HG03025 (cell line): Measurements from ENCODE around the gene ATOH1.

Experiments used
- ATAC-seq: cut with Tn5 transposase; IDR thresholded peaks from one replicate; pipeline ENCODE4 v1.9.1; 2021; ENCODE audit warnings: mild to moderate bottlenecking, moderate library complexity; ENCODE audit not compliant: unreplicated experiment, low FRiP score

The ATOH1 gene, protein sequence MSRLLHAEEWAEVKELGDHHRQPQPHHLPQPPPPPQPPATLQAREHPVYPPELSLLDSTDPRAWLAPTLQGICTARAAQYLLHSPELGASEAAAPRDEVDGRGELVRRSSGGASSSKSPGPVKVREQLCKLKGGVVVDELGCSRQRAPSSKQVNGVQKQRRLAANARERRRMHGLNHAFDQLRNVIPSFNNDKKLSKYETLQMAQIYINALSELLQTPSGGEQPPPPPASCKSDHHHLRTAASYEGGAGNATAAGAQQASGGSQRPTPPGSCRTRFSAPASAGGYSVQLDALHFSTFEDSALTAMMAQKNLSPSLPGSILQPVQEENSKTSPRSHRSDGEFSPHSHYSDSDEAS

DNA sequence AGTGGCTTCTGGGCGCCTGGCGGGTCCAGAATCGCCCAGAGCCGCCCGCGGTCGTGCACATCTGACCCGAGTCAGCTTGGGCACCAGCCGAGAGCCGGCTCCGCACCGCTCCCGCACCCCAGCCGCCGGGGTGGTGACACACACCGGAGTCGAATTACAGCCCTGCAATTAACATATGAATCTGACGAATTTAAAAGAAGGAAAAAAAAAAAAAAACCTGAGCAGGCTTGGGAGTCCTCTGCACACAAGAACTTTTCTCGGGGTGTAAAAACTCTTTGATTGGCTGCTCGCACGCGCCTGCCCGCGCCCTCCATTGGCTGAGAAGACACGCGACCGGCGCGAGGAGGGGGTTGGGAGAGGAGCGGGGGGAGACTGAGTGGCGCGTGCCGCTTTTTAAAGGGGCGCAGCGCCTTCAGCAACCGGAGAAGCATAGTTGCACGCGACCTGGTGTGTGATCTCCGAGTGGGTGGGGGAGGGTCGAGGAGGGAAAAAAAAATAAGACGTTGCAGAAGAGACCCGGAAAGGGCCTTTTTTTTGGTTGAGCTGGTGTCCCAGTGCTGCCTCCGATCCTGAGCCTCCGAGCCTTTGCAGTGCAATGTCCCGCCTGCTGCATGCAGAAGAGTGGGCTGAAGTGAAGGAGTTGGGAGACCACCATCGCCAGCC lies at the start of gene ATOH1:
TSS of gene ATOH1 (plus strand) at position 422 of the 663 bp plus-strand sequence. CDS start at position 596, 174 bp downstream.
- no peak for ATAC-seq

DNA sequence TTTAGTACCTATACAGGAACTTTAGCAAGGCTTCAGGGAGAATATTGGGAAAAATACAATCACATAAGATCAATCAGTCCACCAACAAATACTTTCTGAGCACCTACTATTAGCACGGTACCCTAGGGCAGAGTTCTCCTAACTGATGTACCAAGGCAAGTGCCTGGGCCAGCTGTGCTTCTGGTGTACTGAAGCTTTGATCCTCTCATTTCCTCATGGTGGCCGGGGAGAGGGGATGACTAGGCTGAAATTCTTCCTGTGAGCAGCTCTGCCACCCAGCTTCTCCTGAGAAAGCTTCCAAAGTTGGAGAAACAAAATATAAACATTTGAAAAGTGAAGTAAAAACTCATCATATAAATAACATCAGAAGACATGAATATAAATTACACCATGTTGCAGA lies 49.3 kb upstream of the ATOH1 start:
- ATAC-seq = no peak

DNA sequence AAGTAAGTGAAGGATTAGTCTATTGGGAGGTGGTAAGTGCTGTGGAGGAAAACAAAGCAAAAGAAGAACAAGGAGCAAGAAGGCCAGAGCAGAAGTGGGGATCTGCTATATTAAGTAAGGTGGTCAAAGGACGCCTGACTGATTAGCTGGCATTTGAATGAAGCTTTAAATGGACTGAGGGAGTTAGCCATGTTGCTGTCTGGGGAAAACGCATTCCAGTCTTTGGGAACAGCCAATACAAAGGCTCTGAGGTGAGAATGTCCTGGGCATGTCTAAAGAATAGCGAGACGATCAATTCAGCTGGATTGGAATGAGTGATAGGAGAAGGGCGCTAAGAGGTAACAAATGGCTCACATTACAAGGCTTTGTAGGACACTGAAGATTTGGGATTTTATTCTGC lies 48.5 kb upstream of the ATOH1 start:
- ATAC-seq = no peak

DNA sequence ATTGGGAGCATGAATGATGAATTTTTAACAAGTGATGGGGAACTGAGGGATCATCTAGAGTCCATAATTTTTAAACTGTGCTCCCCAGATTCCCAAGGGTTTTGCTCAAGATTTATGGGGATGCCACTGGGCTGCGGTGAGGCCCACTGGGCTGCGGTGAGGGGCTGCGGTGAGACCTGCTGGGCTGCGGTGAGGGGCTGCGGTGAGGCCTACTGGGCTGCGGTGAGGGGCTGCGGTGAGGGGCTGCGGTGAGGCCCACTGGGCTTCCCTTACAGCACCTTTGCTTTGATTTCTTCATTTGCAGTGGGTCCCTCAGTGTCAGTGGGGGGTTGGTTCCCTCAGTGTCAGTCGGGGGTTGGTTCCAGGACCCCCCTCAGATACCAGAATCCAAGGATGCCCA lies 47.4 kb upstream of the ATOH1 start:
- ATAC-seq = no peak

DNA sequence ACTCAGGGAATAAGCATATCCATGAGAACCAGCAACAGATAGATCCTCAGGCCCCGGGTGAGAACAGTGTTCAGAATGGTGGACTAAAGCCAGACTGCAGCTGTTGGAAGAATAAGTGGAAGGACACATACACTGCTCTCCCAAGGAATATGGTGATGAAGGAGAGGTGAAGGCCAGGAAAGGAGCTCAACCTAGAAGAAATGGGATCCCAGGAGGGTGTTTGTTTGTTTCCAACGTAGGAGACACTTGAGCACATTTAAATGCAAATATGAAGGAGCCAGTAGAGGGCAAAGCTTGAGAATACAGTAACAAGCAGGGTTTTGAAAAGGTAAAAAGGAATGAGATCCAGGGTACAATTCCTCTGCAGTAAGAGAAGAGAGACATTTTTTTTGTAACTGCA lies 42.4 kb upstream of the ATOH1 start:
- no peak for ATAC-seq

DNA sequence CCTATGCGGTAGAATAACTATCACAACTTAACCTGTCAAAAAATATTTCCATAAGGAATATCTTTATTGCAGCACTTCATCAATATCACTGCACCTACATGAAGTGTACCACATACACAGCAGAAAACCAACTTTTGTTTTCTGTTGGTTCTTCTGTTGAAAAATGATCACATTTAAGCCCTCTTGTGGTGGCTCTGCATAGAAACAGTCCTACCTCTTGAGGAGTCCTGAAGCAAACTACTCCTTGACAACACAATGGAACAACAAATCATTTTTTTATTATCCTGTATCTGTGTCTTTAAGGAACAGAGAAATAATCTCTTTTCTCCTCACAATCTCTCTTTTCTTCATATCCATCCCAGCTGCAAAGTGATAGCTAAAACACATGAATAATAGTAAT lies 39.8 kb upstream of the ATOH1 start:
- ATAC-seq = no peak

DNA sequence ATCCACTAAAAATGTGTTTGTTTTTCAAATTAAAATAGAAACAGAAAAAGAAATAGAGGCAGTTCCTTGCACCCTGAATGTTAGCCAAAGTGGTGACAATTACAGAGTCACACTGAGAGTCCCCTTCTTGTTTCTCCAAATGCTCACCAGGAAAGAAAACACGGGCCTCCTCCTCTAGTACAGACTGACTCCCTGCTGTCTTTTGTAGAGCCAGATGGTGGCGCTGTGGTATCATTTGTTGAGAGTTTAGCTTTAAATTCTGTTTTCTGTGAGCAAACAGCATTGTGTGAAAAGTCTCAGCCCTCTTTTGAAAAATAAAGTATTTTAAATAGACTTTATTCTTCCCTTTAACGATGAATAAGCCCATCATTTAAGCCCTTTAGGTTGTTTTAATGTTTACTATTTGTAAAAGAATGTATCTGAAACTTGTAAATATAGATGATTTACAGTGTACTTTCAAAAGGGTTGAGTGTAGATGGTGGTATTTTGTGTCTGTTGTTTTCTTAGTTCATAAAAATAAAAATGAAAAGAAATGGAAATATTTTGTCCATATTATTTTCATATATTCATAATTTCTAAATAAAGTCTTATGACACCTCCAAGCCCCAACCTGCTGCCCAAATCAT lies 36.9 kb upstream of the ATOH1 start:
- peak; percentile 80 for ATAC-seq

DNA sequence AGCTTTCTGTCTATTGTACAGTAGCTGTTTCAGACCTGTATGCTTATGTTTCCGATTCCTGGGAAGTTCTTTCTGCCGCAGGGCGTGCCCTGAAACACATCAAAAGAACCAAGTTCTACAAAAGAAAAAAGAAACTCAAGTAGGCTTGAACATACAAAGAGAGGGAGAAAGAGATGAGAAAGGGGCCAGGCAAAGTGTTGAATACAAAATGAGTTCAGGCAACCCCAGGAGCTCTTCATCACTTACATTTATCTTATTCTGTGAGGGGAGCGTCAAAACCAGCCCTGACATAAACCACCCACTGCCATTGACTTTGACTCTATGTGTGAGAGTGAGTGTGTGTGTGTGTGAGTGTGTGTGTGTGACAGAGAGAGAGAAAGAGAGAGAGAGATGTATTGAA lies 26.5 kb upstream of the ATOH1 start:
- no peak for ATAC-seq

DNA sequence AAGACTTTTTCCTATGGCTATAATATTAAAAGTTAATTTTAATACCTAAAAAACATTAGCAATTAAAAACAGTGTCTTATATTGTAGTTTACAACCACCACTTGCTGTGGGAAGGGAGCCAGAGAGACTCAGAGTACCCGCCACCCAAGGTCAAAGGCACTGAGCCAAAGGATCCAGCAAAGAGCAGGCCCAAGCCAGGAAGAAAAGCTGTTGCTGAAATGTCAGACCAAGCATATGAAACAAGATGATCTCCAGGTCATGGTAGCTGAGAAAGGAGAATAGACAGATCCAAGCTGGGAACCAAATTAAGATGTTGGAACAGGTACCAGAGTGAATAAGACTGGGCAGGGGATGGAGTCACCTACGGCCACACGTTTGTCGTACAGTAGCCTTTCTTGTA lies 18.8 kb upstream of the ATOH1 start:
- no peak for ATAC-seq

DNA sequence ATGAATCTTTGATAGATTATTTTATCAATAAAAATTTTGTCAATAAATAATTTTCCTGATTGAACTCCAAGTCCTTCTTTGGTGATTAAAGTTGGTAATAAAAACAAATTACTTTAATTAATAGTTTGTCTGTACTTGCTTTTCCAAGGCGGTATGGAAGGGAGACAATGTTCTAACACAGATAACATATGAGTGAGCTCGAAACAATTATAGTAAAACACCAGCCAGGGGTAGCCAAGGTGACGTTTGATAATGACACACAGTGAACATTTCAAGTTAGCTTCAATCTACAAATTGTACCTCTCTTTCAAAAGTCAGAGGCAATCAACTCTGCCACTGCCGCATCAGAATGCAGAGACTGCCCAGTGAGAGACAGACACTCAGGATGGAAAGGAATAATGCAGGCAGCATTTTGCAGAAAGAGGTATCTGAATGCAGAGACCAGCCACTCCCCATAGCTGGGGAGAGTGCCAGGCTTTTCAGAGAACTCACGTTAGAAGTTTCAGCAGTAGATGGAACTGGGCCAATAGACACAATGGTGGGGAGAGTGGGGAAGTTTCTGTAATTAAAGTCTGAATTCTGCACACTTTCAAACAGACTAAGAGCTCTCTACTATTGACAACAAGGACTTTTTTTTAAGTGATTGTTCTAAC lies 18.1 kb upstream of the ATOH1 start:
- ATAC-seq = no peak

DNA sequence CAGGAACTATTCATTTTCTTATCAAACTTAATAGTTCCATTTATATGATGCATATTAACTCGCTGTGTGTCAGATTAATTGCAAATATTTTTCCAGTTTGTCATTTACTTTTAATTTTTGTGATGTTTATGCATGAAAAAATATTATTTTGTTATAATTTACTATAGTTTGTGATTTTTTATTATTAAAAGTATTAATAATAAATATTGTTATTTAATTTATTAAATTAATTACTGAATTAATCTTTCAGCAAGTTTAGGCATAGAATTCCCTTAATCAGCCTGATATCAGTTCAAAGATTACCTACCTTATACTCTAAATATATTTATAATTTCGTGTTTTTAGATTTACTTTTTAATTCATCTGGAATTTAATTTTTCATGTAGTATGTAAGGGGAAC lies 15.5 kb upstream of the ATOH1 start:
- no peak for ATAC-seq

DNA sequence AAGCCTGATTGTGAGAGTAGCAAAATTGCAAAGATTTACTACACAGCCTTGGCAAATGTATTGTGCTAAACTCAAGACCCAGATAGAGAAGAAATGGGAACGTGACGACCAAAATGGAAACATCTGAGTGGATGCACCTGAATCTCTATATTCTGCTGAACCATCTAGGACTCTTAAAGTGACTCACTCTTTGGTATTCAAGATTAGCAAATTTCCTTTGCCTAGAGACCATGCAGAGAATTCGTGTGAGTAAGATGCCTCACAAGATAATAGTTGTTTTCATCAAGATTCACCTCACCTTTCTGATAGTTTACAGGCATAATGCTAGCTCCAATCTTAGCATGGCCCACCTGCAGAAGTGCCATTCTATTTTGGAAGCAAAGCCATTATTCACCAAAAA lies 14.4 kb upstream of the ATOH1 start:
- ATAC-seq = no peak

DNA sequence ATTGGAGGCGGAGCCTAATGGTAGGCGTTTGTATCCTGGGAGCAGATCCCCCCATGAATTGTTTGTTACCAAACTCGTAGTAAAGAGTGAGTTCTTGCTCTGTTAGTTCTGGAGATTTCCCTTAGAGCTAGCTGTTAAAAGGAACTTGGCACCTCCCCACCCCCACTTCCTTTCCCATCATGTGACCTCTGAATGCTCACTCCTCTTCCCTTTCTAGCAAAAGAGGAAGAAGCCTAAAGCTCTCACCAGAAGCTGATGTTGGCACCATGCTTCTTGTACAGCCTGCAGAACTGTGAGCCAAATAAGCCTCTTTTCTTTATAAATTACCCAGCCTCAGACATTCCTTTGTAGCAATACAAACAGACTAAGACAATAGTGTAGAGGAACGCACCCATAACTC lies 13.8 kb upstream of the ATOH1 start:
- ATAC-seq = no peak

DNA sequence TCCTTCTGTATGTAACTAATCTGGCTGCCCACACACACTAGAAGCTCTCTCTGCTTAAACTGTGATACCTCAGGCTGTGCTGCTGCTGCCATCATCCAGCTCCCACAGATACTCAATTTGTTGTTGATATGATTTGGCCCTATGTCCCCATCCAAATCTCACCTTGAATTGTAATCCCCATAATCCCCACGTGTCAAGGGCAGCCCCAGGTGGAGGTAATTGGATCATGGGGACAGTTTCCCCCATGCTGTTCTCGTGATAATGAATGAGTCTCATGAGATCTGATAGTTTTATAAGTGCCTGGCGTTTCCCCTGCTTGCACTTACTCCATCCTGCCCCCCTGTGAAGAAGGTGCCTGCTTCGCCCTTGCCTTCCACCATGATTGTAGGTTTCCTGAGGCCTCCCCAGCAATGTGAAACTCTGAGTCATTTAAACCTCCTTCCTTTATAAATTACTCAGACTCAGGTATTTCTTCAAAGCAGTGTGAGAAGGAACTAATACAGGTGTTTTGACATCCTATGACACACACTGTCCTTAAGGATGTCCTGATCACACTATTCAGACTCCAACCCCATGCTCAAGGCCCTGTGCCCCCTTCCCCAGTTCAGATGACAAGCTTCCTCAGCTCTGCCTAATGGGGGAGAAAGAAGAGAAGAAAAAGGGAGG lies 2.9 kb upstream of the ATOH1 start:
- no peak for ATAC-seq

DNA sequence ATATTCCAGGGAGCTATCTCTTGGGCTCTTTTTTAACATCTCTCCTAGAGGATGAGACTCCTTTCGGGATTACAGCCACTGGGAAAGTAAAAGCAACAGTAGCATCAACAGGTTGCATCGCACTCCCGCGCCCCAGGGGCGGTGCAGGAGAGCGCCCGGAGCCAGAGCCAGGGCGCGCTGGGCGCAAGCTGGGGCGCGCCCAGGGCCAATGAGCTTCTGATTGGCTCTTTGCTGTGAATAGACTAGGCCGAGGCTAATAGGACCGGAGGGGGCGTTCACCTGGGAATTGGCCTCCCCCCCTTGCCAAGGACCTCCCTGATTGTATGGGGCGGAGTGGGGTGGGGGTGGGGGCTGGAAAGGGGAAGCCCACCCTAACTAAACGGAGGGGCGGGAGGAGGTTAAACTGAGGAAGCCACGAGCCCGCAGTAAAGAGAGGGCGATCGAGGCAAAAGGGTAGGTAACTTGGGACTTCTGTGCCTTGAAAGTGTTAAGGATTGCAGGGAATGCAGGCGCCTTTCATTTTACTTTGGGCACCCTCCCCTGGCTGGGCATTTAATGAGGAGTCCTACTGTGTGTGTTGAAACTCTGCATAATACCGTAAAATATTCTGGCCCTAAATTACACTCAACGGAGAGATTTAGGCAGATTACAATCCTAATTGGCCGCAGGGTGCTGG lies 1.1 kb upstream of the ATOH1 start:
- ATAC-seq = no peak

DNA sequence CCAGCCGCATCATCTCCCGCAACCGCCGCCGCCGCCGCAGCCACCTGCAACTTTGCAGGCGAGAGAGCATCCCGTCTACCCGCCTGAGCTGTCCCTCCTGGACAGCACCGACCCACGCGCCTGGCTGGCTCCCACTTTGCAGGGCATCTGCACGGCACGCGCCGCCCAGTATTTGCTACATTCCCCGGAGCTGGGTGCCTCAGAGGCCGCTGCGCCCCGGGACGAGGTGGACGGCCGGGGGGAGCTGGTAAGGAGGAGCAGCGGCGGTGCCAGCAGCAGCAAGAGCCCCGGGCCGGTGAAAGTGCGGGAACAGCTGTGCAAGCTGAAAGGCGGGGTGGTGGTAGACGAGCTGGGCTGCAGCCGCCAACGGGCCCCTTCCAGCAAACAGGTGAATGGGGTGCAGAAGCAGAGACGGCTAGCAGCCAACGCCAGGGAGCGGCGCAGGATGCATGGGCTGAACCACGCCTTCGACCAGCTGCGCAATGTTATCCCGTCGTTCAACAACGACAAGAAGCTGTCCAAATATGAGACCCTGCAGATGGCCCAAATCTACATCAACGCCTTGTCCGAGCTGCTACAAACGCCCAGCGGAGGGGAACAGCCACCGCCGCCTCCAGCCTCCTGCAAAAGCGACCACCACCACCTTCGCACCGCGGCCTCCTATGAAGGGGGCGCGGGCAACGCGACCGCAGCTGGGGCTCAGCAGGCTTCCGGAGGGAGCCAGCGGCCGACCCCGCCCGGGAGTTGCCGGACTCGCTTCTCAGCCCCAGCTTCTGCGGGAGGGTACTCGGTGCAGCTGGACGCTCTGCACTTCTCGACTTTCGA lies 654 bp downstream of the ATOH1 start:
- no peak for ATAC-seq

DNA sequence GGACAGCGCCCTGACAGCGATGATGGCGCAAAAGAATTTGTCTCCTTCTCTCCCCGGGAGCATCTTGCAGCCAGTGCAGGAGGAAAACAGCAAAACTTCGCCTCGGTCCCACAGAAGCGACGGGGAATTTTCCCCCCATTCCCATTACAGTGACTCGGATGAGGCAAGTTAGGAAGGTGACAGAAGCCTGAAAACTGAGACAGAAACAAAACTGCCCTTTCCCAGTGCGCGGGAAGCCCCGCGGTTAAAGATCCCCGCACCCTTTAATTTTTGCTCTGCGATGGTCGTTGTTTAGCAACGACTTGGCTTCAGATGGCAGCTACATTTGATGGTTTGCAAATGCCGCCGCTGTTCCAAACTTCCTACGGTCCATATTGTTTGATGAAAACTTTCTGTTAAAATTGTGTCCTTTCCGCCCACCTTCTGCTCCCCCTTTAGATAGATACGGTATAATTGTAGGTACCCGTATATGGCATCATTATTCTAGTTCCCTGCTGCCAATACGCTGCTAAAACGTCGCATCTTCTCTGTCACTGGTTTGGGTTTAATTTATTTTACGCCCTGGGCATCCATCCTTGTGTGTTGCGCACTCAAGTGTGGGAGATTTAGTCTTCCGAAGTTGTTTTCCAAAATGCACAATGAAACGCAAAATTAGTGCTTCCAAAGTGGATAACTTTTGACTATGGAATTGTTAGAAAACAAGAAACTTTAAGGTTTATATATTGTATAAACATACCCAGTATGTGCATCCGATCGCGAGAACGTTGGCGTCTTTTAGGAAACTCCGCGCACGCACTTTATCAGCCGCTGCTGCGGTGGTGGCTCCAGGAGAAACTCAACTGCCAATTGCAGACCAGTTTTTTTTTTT lies 1.5 kb downstream of the ATOH1 start:
- no peak for ATAC-seq

DNA sequence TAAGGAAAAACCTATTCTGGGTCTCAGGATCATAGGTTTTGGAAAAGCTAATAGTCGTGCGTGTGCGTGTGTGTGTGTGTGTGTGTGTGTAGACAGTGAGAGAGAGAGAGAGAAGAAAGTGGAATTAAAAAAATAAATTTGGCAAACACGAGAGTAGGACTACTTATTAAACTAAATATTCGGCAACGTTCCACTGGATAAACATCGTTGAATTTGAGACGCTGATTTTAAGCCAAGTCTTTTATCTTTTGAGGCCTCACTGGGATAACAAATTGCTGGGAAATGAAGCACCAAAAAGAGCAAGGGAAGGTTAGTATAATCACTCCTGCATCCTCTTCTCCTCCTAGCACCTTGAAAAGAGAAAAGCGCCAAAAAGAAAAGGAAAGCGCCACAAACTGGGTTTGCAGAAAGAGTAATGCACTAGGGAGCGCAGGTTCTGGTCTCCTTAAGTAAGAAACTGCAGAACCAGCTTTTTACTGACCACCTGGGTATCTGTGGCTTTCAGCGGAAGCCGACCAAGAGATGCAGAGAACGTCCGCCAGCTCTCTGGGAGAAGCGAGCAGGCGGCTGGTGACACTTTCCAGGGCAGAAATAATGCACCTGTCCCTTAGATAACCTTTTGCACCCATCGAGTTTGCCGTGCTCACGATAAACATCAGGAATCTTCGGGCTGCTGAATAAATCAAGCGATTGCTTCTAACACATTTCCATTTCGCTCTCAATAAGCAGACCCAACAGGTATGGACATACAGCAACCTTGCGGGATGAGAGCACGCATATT lies 3.4 kb downstream of the ATOH1 start:
- ATAC-seq = no peak
